Measurements from ENCODE around the gene CNOT1. TPM values are rescaled to one million over a fixed set of nuclear protein-coding genes. Genes with fewer than 3 reads are reported as not detected.

CNOT1 gene
- total RNA-seq, 6 donors from 2014 or later, result 78.9 to 158 (median 151) TPM

GRCh38 chr16:58649707-58650106, 20.1 kb upstream of the CNOT1 start:
- WGBS, 2 donors, result 77 to 82% methylated on average over 3 of the region's 3 CpGs
- no peaks in the 10 kb centered on the region for H3K27me3 ChIP-seq
- no peaks in the 10 kb centered on the region for H3K36me3 ChIP-seq
- ATAC-seq (ENCODE audit: low FRiP score in 2 of 2) (no peak), DNase-seq (no peak)
- H3K4me1 ChIP-seq, result no peaks in the 10 kb centered on the region
- no peak for TF ChIP-seq POLR2A (IDR thresholded peaks at IDR 0.05)
- TF ChIP-seq CTCF (IDR thresholded peaks at IDR 0.05), result no peak
- no peak for TF ChIP-seq EP300 (IDR thresholded peaks at IDR 0.05)
- TF ChIP-seq POLR2AphosphoS5 (IDR thresholded peaks at IDR 0.05), result no peak
- no peak overlapping the region for H3K4me3 ChIP-seq
- no peak overlapping the region for H3K27ac ChIP-seq
- no peaks in the 10 kb centered on the region for H3K9me3 ChIP-seq

GRCh38 chr16:58647107-58647506, 17.5 kb upstream of the CNOT1 start:
- 90 to 91% methylated on average over 4 of the region's 4 CpGs for WGBS, 2 donors
- Histone ChIP-seq H3K4me3 (no peak overlapping the region), H3K9me3 (no peaks in the 10 kb centered on the region), H3K27me3 (no peaks in the 10 kb centered on the region), H3K36me3 (no peaks in the 10 kb centered on the region), H3K4me1 (no peaks in the 10 kb centered on the region), H3K27ac (no peak overlapping the region)
- no peak for TF ChIP-seq POLR2AphosphoS5 (IDR thresholded peaks at IDR 0.05)
- no peak for TF ChIP-seq POLR2A (IDR thresholded peaks at IDR 0.05)
- no peak for TF ChIP-seq CTCF (IDR thresholded peaks at IDR 0.05)
- no peak for TF ChIP-seq EP300 (IDR thresholded peaks at IDR 0.05)
- ATAC-seq (ENCODE audit: low FRiP score in 2 of 2) (no peak), DNase-seq (no peak)

GRCh38 chr16:58644765-58645487, 15.3 kb upstream of the CNOT1 start:
- Histone ChIP-seq H3K36me3 (no peaks in the 10 kb centered on the region), H3K27ac (no peak overlapping the region), H3K4me1 (no peaks in the 10 kb centered on the region), H3K27me3 (no peaks in the 10 kb centered on the region), H3K4me3 (no peak overlapping the region), H3K9me3 (no peaks in the 10 kb centered on the region)
- no peak for ATAC-seq (ENCODE audit: low FRiP score in 2 of 2)
- TF ChIP-seq EP300 (IDR thresholded peaks at IDR 0.05) (no peak), POLR2AphosphoS5 (IDR thresholded peaks at IDR 0.05) (no peak), POLR2A (IDR thresholded peaks at IDR 0.05) (no peak), CTCF (IDR thresholded peaks at IDR 0.05) (no peak)
- 77 to 78% methylated on average over 3 to 8 of the region's 8 CpGs for WGBS, 2 donors
- no peak for DNase-seq

- TF ChIP-seq POLR2AphosphoS5 (IDR thresholded peaks at IDR 0.05) (no peak), CTCF (IDR thresholded peaks at IDR 0.05) (no peak), EP300 (IDR thresholded peaks at IDR 0.05) (no peak), POLR2A (IDR thresholded peaks at IDR 0.05) (no peak)
- H3K27me3 ChIP-seq, result no peaks in the 10 kb centered on the region
- H3K9me3 ChIP-seq, result no peaks in the 10 kb centered on the region
- no peak overlapping the region for H3K27ac ChIP-seq
- ATAC-seq (ENCODE audit: low FRiP score in 2 of 2), result no peak
- H3K4me1 ChIP-seq, result no peaks in the 10 kb centered on the region
- H3K4me3 ChIP-seq, result no peak overlapping the region
- no peaks in the 10 kb centered on the region for H3K36me3 ChIP-seq
- DNase-seq, result no peak
- 78% methylated on average over 5 of the region's 5 CpGs for WGBS, 2 donors
Observed at GRCh38 chr16:58644108-58644507, 14.5 kb upstream of the CNOT1 start.

GRCh38 chr16:58640949-58641348, 11.3 kb upstream of the CNOT1 start:
- no peak for ATAC-seq (ENCODE audit: low FRiP score in 2 of 2)
- WGBS, 2 donors, result 80 to 95% methylated on average over 4 to 5 of the region's 5 CpGs
- DNase-seq, result no peak

More at GRCh38 chr16:58640949-58641348, 11.3 kb upstream of the CNOT1 start:
- H3K4me1 ChIP-seq, result no peaks in the 10 kb centered on the region
- no peaks in the 10 kb centered on the region for H3K36me3 ChIP-seq
- no peak overlapping the region for H3K27ac ChIP-seq
- H3K9me3 ChIP-seq, result no peaks in the 10 kb centered on the region
- H3K27me3 ChIP-seq, result no peaks in the 10 kb centered on the region
- TF ChIP-seq CTCF (IDR thresholded peaks at IDR 0.05) (no peak), EP300 (IDR thresholded peaks at IDR 0.05) (no peak), POLR2AphosphoS5 (IDR thresholded peaks at IDR 0.05) (no peak), POLR2A (IDR thresholded peaks at IDR 0.05) (no peak)
- H3K4me3 ChIP-seq, result no peak overlapping the region

Data from upper lobe of left lung (tissue), 6 donors.